Measurements from ENCODE around the gene TOMM6.

GRCh38 chr6:41822021-41822420 is 34.5 kb downstream of the TOMM6 start:
- TF ChIP-seq CREB5 (CRISPR knock-in tag; IDR thresholded peaks at IDR 0.05; ENCODE audit: low read depth) (no peak), BACH2 (CRISPR knock-in tag; IDR thresholded peaks at IDR 0.05; ENCODE audit: borderline replicate concordance) (no peak), TCF4 (CRISPR knock-in tag; IDR thresholded peaks at IDR 0.05; ENCODE audit: borderline replicate concordance) (no peak), ZFP3 (CRISPR knock-in tag; IDR thresholded peaks at IDR 0.05) (no peak), OSR1 (CRISPR knock-in tag; IDR thresholded peaks at IDR 0.05) (no peak), RARB (CRISPR knock-in tag; IDR thresholded peaks at IDR 0.05) (no peak), ISL1 (CRISPR knock-in tag; IDR thresholded peaks at IDR 0.05) (no peak)
- TF ChIP-seq, protein P1, sequence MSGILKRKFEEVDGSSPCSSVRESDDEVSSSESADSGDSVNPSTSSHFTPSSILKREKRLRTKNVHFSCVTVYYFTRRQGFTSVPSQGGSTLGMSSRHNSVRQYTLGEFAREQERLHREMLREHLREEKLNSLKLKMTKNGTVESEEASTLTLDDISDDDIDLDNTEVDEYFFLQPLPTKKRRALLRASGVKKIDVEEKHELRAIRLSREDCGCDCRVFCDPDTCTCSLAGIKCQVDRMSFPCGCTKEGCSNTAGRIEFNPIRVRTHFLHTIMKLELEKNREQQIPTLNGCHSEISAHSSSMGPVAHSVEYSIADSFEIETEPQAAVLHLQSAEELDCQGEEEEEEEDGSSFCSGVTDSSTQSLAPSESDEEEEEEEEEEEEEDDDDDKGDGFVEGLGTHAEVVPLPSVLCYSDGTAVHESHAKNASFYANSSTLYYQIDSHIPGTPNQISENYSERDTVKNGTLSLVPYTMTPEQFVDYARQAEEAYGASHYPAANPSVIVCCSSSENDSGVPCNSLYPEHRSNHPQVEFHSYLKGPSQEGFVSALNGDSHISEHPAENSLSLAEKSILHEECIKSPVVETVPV (CRISPR knock-in tag; IDR thresholded peaks at IDR 0.05), result no peak

All from SK-N-SH treated with all-trans-retinoic acid at 6 μM for 48 hours (cell line).